HG03045 (cell line): ENCODE results near the gene IQSEC1.

Experiments
- ATAC-seq: cut with Tn5 transposase; IDR thresholded peaks from one replicate; pipeline ENCODE4 v1.9.1; 2021; ENCODE audit warnings: mild to moderate bottlenecking, moderate library complexity; ENCODE audit not compliant: unreplicated experiment

Gene IQSEC1

DNA sequence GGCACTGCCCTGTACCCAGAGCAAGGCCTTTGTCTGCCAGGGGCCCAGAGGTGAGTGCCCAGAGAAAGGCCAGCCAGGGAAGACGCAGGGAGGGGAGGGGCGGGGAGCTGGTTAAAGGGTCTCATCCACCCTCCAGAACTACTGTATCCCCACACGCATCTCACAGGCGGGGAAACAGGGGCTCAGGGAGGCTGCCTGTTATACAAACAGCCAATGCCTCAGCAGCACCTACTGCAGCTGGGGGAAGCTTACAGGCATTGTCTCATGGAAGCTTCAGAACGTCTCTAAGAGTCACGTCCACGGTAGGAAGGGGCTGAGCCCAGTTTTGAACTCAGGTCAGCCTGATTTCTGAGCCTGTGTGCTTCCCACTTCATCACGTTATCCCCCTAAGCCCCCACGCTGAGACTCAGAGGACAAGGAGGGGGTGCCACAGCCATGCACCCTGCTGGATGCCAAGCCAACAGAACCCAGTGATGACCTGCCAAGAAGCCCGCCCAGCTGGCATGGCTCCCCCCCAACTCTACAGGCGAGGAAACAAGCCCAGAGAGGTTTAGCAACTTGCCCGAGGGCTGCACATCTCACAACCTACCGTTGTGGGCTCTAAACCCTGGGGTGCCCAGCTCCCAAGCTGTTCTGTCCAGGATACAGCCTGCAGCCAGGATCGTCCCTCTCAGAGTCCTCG, 54.5 kb downstream of the IQSEC1 start:
- no peak for ATAC-seq

DNA sequence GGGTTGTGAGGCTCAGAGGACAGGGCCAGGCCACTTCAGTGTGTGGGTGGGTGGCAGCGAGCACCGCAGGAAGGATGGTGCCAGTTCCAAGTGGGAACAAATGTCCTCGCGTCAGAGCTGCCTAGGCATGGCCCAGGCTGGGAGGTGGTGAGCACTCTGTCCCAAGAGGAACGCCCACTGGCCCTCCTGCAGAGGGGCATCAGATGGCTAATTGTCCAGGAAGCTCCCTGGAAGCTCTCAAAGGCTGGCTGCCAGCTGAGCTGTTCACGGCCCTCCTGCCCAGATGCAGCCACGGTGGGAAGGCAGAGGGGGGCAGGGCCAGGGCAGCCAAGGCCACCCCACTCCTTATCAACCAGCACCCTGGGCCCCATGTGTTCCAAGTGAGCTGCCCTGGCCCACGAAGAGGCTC, 55.2 kb downstream of the IQSEC1 start:
- ATAC-seq = no peak

- no peak for ATAC-seq
Measured at GRCh38 chr3:13017361-13018042, 55.7 kb downstream of the IQSEC1 start.

GRCh38 chr3:13016721-13017255, 56.4 kb downstream of the IQSEC1 start:
- no peak for ATAC-seq

GRCh38 chr3:13016083-13016720, 57.0 kb downstream of the IQSEC1 start:
- peak; percentile 24 for ATAC-seq

- peak; percentile 28 for ATAC-seq
Measured at GRCh38 chr3:13015286-13016082, 57.7 kb downstream of the IQSEC1 start.

DNA sequence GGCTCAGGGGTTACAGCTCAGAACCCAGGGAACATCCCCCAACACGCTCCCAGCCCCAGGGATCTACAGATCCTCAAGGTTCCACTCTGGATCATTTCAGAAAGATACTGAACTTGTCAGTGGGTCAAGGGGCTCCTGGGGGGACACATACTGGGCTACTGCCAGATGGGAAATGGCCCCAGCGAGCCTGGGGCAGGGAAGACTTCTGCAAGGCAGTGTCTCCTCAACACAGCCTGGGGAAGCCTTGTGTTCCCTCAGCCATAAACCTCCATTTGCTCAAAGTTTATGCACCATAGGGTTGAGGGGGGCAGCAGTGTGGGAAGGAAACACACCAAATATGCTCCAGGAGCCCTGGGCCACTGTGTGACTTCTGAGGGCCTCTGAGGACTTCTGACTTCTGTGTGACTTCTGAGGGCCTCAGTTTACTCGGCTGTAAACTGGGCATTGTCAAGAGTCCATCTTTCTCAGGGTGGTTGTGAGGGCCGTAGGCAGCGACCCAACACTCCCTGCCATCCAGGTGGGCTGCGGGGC, 58.4 kb downstream of the IQSEC1 start:
- ATAC-seq = no peak

DNA sequence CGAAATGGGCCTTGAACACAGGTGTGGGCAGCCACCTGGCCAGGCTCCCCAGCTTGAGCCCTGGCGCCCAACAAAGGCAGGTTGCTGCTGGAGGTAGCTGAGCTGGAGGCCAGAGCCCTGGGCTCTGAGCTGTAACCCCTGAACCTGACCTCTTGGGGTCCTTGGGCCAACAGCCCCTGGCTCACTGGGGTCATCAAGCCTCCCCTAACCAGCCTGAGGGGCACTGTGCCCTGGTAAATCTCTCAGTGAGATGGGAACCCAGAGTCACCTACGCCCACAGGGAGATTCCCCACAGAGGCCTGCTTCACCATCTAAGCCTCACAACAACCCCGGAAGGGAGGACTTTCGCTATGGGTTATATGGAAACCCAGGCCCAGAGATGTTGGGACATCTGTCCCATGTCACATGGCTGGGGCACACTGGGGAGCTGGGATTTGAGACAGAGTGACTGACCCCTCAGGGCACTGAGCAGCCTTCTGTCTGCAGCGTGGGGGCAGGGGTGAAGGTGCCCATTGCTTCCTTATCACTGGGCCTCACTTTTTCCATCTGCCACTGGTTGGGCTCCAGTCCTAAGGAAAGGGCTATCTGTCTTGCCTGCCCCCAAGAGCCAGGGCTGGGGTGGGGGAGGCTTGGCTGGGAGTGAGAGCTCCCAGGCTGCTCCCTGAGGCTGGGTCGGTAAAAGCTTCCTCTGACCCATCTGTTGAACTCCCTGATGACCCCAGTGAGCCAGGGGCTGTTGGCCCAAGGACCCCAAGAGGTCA, 59.1 kb downstream of the IQSEC1 start:
- ATAC-seq = no peak

DNA sequence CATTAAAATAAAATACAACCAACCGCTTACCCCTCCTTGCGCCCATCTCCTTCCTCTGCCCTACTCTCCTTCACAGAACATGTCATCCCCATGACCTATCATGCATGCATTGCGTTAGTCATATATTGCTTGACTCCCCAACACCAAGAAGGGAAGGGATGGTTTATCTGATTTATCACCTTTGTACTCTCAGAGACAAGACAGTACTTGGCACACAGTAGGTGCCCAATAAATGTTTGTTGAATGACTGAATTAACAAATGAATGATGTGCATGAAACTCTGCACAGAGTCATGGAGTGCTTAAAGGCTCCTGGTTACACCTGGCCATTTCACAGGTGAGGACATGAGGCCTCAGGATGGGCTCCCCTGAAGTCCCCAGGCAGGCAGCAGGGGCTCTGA, 59.7 kb downstream of the IQSEC1 start:
- no peak for ATAC-seq

GRCh38 chr3:13013151-13013561, 60.1 kb downstream of the IQSEC1 start:
- no peak for ATAC-seq

DNA sequence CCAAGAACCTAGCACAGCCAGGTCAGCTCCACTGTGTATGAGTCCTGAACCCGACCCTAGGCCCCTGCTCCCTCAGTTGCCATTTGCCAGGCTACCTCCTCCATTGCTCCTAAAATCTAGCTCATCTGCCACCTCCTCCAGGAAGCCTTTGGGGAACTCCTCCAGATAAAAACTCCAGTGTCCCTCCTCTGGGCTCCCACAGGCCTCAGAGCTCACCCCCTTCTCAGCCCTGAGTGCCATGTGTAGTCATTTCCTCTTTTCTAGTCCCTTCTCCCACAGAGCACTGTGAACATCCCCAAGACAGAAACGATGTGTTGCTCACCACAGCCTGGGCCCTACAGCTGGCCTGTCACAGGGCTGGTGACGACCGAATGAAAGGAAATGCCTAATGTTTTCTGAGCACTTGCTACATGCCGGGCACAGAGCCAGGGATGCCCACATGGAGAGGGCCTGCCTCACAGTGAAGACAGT, 61.0 kb downstream of the IQSEC1 start:
- ATAC-seq = peak; percentile 33

- peak; percentile 44 for ATAC-seq
Measured at GRCh38 chr3:13011573-13012220, 61.5 kb downstream of the IQSEC1 start.

- no peak for ATAC-seq
Measured at GRCh38 chr3:13010780-13011572, 62.3 kb downstream of the IQSEC1 start.

- ATAC-seq = no peak
Measured at GRCh38 chr3:13009946-13010315, 63.3 kb downstream of the IQSEC1 start.

DNA sequence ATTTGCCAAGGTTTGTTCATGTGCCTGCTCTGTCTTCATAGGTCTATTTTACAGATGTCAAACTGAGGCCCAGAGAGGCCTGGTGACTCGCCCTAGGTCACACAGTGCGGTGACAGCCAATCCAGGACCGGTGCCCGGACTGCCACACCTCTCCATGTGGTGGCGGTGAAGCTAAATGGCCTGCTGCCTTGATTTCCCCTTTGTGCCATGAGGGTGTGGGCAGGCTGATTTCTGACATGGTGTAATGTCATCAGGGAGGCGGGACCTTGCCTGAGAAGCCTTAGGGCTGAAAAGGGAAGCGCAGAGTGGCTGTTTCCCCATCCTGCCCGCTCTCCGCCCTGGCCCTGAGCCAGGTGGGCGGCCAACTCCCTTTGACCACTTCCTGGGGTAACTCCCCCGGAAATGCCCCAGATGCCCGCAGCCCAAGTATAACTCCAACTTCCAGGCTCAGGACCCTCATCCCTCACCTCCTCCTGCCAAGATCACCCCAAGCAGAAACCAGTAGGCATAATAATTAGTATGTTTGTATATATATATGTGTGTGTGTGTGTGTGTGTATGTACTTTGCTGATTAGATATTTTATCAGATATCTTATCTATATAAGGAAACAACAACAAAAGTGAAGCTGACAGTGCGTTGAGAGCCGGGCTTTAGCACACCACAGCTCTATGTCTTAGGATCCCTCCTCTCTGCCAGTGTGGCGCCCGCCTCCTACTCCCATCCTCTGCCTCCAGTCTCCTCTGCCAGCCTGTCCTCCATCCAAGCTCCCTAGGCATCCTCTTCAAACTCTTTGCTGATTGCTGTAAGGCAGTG, 63.9 kb downstream of the IQSEC1 start:
- ATAC-seq = no peak

DNA sequence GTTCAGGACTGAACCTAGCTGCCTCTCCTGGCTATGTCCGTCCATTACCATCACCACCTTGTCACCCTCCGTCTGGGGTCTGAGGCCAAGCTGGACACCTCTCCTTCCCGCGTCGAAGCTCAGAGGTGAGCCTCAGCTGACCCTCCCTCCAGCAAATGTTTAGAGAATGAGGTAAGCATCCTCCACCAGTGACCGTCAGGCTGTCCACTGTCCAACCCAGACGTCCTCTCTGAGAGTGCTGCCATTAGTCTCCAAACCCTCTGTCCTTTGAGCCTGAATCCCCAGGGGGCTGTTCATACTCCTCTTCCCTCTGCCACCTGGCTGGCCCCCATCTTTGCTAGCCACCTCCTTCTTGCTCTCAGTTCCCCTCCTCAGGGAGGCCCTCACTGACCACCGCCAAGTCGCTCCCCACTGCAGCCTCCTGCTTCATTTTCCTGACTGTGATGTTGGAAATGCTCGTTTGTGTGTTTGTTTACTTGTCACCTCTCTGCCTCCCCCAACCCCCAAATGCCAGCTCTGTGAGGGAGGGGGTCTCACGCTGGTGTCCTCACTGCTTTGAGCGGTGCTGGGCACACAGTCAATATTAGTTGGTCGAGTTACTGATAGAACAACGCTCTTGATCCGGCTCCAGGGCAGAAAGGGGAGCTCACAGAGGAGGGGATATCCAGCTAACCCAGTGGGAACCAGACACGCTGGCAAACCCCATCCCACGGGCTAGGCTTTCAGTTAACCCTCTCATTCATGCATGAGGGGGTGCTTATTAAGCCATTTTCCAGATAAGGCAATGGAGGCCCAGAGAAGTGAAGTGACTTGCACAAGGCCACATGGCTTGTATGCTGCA, 64.9 kb downstream of the IQSEC1 start:
- ATAC-seq = no peak
